ENCODE results near the gene IMP3. TPM values are rescaled to one million over a fixed set of nuclear protein-coding genes. Genes with fewer than 3 reads are reported as not detected.

Gene IMP3
- total RNA-seq, 2 experiments from 2014 or later = 101 to 174 TPM

DNA sequence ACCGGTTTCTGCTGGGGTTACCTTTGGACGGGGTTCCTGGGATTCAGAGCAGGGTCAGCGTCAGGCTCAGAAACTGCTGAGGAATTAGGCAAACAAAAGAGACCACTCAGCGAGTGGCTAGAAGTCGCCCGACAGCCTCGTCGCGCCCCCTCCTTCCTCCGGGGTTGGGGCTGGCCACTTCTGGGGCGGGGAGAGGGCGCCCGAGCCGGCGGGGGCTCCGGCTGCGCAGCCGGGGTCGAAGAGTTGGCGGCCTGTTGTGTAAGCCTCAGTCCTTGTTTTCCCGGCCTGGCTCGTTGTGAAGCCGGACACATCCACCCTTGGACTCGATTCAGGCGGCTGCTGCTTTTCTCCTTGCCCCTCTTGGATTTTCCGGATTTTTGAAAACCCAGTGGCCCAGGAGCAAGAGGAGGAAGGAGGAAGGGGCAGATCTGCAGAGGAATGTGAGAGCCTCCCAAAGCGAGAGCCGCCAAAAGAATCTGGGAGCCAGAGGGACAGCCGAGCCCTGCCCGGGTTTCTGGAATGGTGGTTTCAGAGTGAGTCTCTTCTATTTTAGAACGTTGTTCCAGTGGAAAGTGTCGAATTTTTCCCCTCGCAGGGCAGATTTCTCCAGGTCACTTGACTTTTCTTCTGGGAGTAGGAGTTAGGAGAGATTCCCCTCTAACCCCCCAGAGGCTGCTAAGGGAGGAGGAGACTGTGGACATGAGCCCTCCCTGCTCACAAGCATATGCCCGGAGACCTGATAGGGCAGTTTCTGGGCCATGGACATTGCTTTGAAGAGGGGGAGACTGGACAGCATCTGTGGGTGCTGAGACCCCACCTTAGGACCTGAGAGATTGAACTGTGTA is 8.4 kb upstream of the IMP3 start:
- no peak overlapping the region for H3K27ac ChIP-seq (ENCODE audit: low read depth, low read length, poor library complexity, severe bottlenecking)
- no TSS peak for BruUV-seq (replicated peaks)
- intact Hi-C loops (cut with micrococcal nuclease; ENCODE audit: unreplicated experiment) = no loop called here

DNA sequence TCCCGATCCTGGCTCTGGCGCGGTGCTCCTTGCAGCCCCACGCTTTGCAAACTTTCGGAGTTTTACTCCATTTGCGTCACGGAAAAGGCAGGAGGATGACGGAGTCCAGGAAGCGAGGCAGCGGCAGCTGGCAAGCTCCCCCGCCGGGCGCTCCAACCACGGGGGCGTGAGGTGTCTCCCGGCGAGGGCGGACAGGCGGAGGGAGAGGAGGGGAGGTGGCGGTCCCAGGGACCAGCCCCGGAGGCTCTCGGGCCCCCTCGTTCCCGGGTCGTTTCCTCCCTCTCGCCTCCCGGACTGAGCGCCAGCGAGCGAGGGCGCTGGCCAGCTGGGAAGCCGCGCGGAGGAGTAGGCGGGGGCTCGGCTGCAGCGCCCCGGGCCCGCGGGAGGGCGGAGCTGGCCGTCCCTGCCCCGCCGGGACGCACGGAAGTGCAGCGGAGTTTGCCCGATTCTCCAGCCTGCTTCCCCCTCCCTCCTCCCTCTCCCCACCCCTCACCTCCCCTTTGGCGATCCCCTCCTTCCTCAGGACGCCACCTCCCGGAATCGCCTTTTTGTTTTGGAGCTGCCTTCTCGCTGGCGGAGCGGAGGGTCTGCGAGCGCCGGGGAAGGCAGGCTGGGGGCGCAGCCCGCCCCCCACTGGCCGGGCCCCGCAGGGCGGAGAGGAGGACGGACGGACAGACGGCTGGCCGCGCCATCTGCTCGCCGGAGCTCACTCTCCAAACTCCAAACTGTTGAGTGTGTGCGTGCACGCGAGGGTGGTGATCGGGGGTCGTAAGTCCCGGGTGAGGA is 7.5 kb upstream of the IMP3 start, which contains the start of gene SNX33:
TSS of gene SNX33 (plus strand) at position 543 of the 786 bp plus-strand sequence. CDS start 1,191 bp downstream, outside the sequence.
- TF ChIP-seq, protein P1, sequence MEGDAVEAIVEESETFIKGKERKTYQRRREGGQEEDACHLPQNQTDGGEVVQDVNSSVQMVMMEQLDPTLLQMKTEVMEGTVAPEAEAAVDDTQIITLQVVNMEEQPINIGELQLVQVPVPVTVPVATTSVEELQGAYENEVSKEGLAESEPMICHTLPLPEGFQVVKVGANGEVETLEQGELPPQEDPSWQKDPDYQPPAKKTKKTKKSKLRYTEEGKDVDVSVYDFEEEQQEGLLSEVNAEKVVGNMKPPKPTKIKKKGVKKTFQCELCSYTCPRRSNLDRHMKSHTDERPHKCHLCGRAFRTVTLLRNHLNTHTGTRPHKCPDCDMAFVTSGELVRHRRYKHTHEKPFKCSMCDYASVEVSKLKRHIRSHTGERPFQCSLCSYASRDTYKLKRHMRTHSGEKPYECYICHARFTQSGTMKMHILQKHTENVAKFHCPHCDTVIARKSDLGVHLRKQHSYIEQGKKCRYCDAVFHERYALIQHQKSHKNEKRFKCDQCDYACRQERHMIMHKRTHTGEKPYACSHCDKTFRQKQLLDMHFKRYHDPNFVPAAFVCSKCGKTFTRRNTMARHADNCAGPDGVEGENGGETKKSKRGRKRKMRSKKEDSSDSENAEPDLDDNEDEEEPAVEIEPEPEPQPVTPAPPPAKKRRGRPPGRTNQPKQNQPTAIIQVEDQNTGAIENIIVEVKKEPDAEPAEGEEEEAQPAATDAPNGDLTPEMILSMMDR (conservative IDR thresholded peaks at IDR 0.05; ENCODE audit: low read length) = peak; percentile 69
- TF ChIP-seq EZH2phosphoT487 (IDR thresholded peaks at IDR 0.05; ENCODE audit: borderline replicate concordance, low read depth, low read length) = no peak
- peak within 1 kb of the TSS; percentile 57; the same call in 1 of the 2 replicates for H2AFZ ChIP-seq (ENCODE audit: low read length)
- H3K9me3 ChIP-seq (ENCODE audit: low read length) = no peaks in the 10 kb centered on the region
- no peaks in the 10 kb centered on the region for H3K9me2 ChIP-seq (ENCODE audit: insufficient read depth, low read length)
- H3K4me3 ChIP-seq (ENCODE audit: low read depth, low read length, poor library complexity, severe bottlenecking) = peak within 1 kb of the TSS; percentile 67
- H4K20me1 ChIP-seq (ENCODE audit: insufficient read depth, low read length) = no peaks in the 10 kb centered on the region
- H3K4me1 ChIP-seq (ENCODE audit: insufficient read depth, low read length, poor library complexity, severe bottlenecking) = peaks cover 8% of the 10 kb centered on the region
- POLR2A ChIA-PET = no interaction called here
- BruUV-seq (replicated peaks) = no TSS peak
- no peaks in the 10 kb centered on the region for H3K36me3 ChIP-seq (ENCODE audit: insufficient read depth, low read length)
- intact Hi-C loops (cut with micrococcal nuclease; ENCODE audit: unreplicated experiment) = no loop called here
- H3K4me2 ChIP-seq (ENCODE audit: low read length) = peak within 1 kb of the TSS; percentile 70
- no peaks in the 10 kb centered on the region for H3K79me2 ChIP-seq (ENCODE audit: insufficient read depth, low read depth, low read length)
- CTCF ChIA-PET (ENCODE audit: unreplicated experiment) = no interaction called here
- H3K27ac ChIP-seq (ENCODE audit: low read depth, low read length, poor library complexity, severe bottlenecking) = no peak within 1 kb of the TSS
- DNase-seq (ENCODE audit: low spot score) = peak; percentile 13

More for the DNA sequence above, 8.4 kb upstream of the IMP3 start:
- peak overlapping the region; percentile 57; the same call in 1 of the 2 replicates for H2AFZ ChIP-seq (ENCODE audit: low read length)
- no peaks in the 10 kb centered on the region for H4K20me1 ChIP-seq (ENCODE audit: insufficient read depth, low read length)
- no peaks in the 10 kb centered on the region for H3K79me2 ChIP-seq (ENCODE audit: insufficient read depth, low read depth, low read length)
- H3K4me1 ChIP-seq (ENCODE audit: insufficient read depth, low read length, poor library complexity, severe bottlenecking) = peaks cover 8% of the 10 kb centered on the region
- POLR2A ChIA-PET = no interaction called here
- H3K9me2 ChIP-seq (ENCODE audit: insufficient read depth, low read length) = no peaks in the 10 kb centered on the region
- CTCF ChIA-PET (ENCODE audit: unreplicated experiment) = no interaction called here
- peak overlapping the region; percentile 67 for H3K4me3 ChIP-seq (ENCODE audit: low read depth, low read length, poor library complexity, severe bottlenecking)
- no peaks in the 10 kb centered on the region for H3K36me3 ChIP-seq (ENCODE audit: insufficient read depth, low read length)
- no peaks in the 10 kb centered on the region for H3K9me3 ChIP-seq (ENCODE audit: low read length)
- TF ChIP-seq EZH2phosphoT487 (IDR thresholded peaks at IDR 0.05; ENCODE audit: borderline replicate concordance, low read depth, low read length) = no peak
- TF ChIP-seq, protein P1 (conservative IDR thresholded peaks at IDR 0.05; ENCODE audit: low read length) = no peak; the same call in 1 of the 2 replicates
- no peak for DNase-seq (ENCODE audit: low spot score)
- peak overlapping the region; percentile 70 for H3K4me2 ChIP-seq (ENCODE audit: low read length)

Measured in OCI-LY7 (cell line).